Measurements from ENCODE around the gene GRIK2. TPM values are rescaled to one million over a fixed set of nuclear protein-coding genes. Genes with fewer than 3 reads are reported as not detected.

GRIK2 gene
- polyA plus RNA-seq, 1 of the 3 experiments (the other 2 are of a cell fraction) = 0.30 TPM

DNA sequence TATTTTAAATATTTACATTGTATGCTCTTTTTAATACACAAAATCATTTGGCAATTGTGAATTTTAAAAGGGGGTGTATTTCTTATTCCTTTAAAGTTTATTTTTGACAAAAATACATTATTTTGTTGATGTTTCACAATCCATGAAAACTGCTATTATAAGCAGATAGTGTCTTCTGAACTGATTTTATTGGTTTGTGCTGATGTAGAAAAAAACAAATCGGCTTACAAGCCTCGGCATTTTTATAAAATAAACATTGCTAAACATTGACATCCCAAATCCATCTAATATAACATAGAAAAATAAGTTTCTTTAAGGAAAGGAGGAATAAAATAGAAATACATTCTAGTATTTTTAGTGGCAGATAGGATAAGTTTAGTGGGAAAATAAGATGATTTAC lies 634.7 kb downstream of the GRIK2 start:
- H3K4me3 ChIP-seq (ENCODE audit: low read depth in 2 of 2, low read length in 1 of 2) = no peak overlapping the region
- WGBS (ENCODE audit: low lambda C conversion rate) = 78% methylated on average over 2 of the region's 2 CpGs
- CTCF ChIA-PET = no interaction called here
- no peaks in the 10 kb centered on the region for H3K9me2 ChIP-seq
- peaks cover 0 to 3% of the 10 kb centered on the region in 2 experiments; a peak in 2 of 4 replicates for H3K4me1 ChIP-seq (ENCODE audit: control insufficient read depth in 1 of 2, insufficient read depth in 2 of 2, low read depth in 1 of 2, low read length in 1 of 2)
- no peaks in the 10 kb centered on the region for H3K27me3 ChIP-seq (ENCODE audit: insufficient read depth)
- TF ChIP-seq EZH2phosphoT487 (IDR thresholded peaks at IDR 0.05; ENCODE audit: borderline replicate concordance, low read depth) = no peak
- no peak for TF ChIP-seq JUND (IDR thresholded peaks at IDR 0.05)
- no peak for TF ChIP-seq RXRA (IDR thresholded peaks at IDR 0.05; ENCODE audit: borderline replicate concordance, low read depth)
- TF ChIP-seq TEAD4 (IDR thresholded peaks at IDR 0.05; ENCODE audit: borderline replicate concordance, insufficient read depth) = no peak
- no peak for TF ChIP-seq EP300 (IDR thresholded peaks at IDR 0.05; ENCODE audit: borderline replicate concordance in 1 of 2, low read depth in 1 of 2, low read length in 1 of 2)
- TF ChIP-seq, protein P1, sequence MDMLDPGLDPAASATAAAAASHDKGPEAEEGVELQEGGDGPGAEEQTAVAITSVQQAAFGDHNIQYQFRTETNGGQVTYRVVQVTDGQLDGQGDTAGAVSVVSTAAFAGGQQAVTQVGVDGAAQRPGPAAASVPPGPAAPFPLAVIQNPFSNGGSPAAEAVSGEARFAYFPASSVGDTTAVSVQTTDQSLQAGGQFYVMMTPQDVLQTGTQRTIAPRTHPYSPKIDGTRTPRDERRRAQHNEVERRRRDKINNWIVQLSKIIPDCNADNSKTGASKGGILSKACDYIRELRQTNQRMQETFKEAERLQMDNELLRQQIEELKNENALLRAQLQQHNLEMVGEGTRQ (IDR thresholded peaks at IDR 0.05; ENCODE audit: borderline replicate concordance, low read depth, low read length) = no peak
- TF ChIP-seq MXI1 (IDR thresholded peaks at IDR 0.05; ENCODE audit: low read depth, low read length) = no peak
- TF ChIP-seq, protein P2, sequence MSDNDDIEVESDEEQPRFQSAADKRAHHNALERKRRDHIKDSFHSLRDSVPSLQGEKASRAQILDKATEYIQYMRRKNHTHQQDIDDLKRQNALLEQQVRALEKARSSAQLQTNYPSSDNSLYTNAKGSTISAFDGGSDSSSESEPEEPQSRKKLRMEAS (IDR thresholded peaks at IDR 0.05; ENCODE audit: low read depth) = no peak
- TF ChIP-seq SMC3 (IDR thresholded peaks at IDR 0.05; ENCODE audit: low read depth, low read length) = no peak
- no peak for TF ChIP-seq POLR2AphosphoS5 (IDR thresholded peaks at IDR 0.05; ENCODE audit: low read depth, low read length)
- TF ChIP-seq RFX5 (IDR thresholded peaks at IDR 0.05; ENCODE audit: low read length) = no peak
- TF ChIP-seq, protein P3, sequence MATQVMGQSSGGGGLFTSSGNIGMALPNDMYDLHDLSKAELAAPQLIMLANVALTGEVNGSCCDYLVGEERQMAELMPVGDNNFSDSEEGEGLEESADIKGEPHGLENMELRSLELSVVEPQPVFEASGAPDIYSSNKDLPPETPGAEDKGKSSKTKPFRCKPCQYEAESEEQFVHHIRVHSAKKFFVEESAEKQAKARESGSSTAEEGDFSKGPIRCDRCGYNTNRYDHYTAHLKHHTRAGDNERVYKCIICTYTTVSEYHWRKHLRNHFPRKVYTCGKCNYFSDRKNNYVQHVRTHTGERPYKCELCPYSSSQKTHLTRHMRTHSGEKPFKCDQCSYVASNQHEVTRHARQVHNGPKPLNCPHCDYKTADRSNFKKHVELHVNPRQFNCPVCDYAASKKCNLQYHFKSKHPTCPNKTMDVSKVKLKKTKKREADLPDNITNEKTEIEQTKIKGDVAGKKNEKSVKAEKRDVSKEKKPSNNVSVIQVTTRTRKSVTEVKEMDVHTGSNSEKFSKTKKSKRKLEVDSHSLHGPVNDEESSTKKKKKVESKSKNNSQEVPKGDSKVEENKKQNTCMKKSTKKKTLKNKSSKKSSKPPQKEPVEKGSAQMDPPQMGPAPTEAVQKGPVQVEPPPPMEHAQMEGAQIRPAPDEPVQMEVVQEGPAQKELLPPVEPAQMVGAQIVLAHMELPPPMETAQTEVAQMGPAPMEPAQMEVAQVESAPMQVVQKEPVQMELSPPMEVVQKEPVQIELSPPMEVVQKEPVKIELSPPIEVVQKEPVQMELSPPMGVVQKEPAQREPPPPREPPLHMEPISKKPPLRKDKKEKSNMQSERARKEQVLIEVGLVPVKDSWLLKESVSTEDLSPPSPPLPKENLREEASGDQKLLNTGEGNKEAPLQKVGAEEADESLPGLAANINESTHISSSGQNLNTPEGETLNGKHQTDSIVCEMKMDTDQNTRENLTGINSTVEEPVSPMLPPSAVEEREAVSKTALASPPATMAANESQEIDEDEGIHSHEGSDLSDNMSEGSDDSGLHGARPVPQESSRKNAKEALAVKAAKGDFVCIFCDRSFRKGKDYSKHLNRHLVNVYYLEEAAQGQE (IDR thresholded peaks at IDR 0.05; ENCODE audit: low read depth, low read length) = no peak
- TF ChIP-seq ELF1 (IDR thresholded peaks at IDR 0.05) = no peak
- TF ChIP-seq RCOR1 (IDR thresholded peaks at IDR 0.05; ENCODE audit: low read length) = no peak
- no peaks in the 10 kb centered on the region for H3F3A ChIP-seq (replicated peaks; ENCODE audit: insufficient read depth)
- no peaks in the 10 kb centered on the region for H3K79me2 ChIP-seq (ENCODE audit: insufficient read depth)
- H3K36me3 ChIP-seq (replicated peaks in 1 of 2; ENCODE audit: control insufficient read depth in 1 of 2, insufficient read depth in 2 of 2, low read length in 1 of 2) = no peaks in the 10 kb centered on the region
- DNase-seq = no peak
- H2AFZ ChIP-seq (ENCODE audit: low read depth) = no peak overlapping the region
- H3K4me2 ChIP-seq = no peak overlapping the region
- POLR2A ChIA-PET = no interaction called here
- H3K9me3 ChIP-seq = no peaks in the 10 kb centered on the region
- no peak overlapping the region for H3K9ac ChIP-seq
- no peak overlapping the region for H3K27ac ChIP-seq (ENCODE audit: low read depth in 2 of 2, low read length in 1 of 2)
- H4K20me1 ChIP-seq (ENCODE audit: insufficient read depth) = no peaks in the 10 kb centered on the region
